Suppressor macrophage treated with lipopolysaccharide for 4 hours (primary cell): ENCODE results near the gene FHDC1.

Source experiments
- DNase-seq: peaks from one replicate; pipeline ENCODE4 v3.0.0-alpha.2; 2020

FHDC1 gene

DNA sequence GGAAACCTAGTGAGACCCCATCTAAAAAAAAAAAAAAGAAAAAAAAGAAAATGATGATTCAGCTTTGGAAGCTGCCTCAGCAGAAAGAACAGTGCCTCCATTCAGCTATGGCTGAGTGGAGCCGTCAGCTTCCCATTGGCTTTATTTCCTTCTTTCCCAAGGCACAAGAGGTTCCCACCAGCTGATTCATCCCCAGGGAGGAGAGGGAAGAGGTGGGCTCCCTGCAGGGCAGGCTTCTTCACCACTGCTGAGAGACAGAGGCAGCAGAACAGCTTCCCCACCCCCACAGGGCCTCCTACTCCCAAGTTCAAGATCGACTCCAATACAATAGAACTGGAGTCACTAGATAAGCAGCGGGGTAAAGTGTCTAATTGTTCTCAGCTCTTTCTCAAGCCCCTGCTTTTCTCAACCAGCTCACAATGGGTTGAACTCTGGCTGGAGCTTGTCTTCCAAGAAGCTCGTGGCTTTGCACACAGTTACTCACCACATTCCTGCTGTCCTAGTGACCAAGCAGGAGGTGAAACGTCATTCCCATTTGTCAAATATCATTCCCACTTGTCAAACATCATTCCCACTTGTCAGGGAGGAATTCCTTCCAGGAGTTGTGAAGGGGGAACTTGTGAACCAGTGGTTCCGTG is 47.8 kb downstream of the FHDC1 start:
- no peak for DNase-seq

GRCh38 chr4:152988721-152989553 is 52.8 kb downstream of the FHDC1 start:
- no peak for DNase-seq

DNA sequence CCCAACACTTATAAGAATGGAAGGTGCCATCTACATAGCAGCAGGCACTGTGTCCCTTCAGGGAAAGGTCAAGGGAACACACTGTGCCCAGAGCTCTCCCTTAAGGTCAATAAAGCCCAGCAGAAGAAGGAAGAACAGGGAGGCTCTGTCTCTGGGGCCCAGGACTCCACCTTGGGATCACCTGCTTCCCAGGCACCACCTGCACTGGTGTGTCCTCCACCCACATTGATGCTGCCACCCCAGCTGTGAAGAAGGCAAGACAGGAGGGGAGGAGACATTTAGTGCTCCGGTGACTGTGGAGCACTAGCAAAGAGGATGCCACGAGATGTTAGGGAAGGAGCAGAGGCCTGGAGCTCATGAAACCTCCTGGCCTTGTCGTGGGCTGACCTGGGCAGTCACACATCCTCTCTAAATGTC is 53.4 kb downstream of the FHDC1 start:
- no peak for DNase-seq

- no peak for DNase-seq
These were observed 54.5 kb downstream of the FHDC1 start for GRCh38 chr4:152990471-152991131.

GRCh38 chr4:152991398-152991797 is 55.3 kb downstream of the FHDC1 start:
- DNase-seq, result no peak

DNA sequence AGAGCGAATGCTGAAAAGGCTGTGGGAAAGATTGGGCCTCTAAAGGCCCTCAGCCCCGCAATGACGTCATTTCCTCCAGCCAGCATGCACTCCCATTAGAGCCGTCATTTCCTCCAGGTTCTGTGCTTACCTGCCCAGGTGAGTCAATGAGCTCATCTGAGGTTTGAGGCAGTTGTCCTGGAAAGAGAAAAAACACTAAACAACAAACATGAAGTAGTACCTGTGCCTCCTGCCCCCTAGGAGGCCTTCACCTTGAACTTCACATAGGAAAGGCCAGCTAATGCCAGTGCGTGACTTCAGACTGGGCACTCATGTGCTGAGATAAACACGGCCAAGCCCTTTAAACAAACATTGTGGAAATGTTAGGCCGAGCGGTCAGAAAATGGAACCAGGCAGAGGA is 55.9 kb downstream of the FHDC1 start:
- DNase-seq, result no peak

GRCh38 chr4:152992466-152992865 is 56.3 kb downstream of the FHDC1 start:
- peak; percentile 22 for DNase-seq

DNA sequence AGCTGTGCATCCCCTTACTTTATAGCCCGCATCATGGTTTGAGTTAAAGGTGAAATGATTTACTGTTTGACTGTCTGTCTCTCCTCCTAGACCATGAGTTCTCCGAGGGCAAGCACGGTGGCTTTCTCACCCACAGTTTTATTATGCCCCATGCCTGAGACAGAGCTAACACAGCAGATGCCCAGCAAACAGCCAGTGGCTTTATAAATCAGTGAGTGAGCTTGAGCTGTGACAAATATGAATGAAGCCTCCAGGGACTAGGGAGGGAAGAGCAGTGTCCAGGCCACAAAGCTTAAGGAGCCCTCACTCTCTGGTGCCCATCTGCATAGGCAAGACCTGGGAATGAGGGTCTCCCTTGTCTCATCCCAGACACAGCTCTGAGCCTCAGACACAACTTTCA is 57.9 kb downstream of the FHDC1 start:
- no peak for DNase-seq

GRCh38 chr4:152996111-152996571 is 60.0 kb downstream of the FHDC1 start:
- DNase-seq, result peak; percentile 9

- DNase-seq, result no peak
These were observed 60.5 kb downstream of the FHDC1 start for GRCh38 chr4:152996672-152997071.

GRCh38 chr4:152997288-152997687 is 61.2 kb downstream of the FHDC1 start:
- DNase-seq, result no peak

DNA sequence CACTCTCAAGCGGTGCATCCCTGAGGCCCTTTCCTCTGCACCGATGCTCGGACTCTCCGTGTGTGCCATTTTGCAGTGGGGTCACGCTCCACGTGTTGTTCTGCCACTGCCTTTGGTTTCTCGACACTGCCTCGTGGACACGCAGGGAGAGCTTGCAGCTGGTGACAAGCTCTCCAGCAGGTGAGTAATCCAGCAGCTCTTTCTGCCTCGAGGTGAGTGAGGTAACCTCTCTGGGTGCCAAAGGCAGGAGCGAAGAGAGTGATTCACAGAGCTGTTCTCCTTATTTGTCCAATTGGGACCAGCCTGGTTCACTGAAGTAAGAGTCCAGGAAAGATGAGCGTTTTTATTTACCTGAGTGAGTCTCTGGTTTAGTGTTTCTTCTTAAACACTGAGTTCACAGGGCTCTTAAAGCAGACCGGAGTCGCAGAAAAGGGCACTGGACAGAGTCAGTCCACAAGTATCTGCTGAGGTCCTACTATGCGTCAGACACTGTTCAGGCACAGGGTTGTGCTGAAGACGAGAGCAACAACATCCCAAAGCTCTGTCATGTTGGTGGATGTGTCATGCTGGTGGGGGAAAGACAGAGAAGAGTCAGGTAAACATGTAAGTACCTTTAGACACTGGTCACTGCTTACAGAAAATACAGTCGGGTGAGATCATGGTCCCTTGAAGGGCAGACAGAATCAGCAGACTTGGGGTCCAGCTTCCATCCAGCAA is 61.8 kb downstream of the FHDC1 start:
- no peak for DNase-seq

DNA sequence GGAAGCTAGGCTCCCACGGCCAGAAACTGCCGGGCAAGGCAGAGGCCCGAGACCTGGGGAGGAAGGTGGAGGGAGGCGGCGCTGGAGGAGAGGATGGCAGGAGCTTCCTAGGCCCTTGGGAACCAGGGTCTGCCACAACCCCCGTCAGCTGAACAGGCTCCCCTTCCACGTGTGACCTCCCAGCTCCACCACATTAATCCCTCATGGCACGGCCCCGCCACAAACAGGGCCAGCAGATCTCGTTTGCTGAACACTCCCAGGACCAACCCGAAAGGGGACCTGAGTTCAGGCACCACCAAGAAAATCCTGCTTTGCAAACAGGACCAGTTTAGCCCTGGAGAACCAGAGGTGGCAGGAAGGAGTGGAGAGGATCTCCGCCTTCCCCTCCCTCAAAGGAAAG is 62.7 kb downstream of the FHDC1 start:
- no peak for DNase-seq

DNA sequence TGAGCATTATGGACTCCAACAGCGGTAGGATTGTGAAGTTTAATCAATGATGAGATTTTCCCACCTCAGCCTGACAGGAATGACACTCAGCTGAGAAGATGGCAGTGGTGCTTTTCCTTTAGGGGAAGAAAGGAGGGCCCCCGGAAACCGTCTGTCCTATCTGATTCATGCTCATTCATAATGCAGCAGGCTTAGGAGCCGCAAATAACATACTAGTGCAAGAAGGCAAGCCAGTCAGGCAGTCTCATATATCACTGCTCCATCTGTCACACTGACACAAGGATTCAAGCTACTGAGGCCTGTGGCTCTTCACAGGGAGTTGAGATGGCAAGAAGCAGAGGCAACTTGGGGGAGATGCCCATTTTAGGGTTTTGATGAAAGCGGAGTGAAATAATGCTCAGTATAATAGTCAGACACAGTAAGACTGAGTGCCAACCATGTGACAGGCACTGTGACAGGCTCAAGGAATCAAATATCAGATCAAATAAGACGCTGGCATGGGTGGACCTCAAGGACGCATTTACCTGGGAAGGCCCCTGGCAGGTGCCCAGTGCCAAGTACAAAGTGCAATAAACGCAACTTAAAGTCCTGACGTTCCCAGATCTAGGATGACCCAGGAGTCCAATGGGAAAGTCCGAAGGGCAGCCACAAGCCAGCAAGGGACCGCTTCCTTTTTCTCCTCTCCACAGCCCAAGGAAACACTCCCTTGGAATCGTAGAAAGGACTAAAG is 63.4 kb downstream of the FHDC1 start:
- no peak for DNase-seq

DNA sequence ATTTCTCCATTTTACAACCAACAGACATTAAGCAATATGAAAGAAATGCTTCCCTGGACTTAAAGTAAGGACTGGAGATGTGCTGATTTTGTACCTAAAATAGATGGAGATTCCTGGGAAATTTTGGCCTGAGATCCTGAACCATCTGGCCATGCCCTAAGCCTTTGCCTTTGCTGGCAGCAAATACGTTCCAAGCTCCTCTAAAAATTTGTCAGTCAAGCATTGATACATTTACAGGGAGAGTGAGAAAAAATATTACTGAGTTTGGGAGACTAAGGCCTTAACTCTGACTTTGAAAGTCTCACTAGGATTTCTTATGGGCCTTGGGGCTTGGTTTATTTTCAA is 63.9 kb downstream of the FHDC1 start:
- DNase-seq, result no peak

DNA sequence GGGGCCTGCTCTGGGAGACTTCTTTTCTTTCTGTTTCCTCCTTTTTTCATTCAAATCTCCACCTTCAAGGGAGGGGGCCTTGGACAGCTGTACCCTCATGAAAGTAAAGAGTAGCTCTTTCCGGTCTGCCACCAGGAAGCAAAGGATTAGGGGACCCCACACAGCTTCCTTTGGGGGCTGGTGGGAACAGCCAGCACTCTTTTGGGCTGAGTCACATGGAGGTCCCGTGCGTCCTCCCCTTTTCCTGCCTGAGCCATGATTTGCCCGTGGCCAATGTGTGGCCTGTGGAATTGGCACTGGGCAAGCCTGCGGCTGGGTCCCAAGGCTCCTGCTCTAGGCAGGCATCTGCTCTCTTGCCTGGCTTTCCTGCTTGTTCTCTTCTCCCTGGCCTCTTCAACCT is 65.5 kb downstream of the FHDC1 start:
- no peak for DNase-seq

- no peak for DNase-seq
These were observed 66.0 kb downstream of the FHDC1 start for GRCh38 chr4:153002110-153002509.

DNA sequence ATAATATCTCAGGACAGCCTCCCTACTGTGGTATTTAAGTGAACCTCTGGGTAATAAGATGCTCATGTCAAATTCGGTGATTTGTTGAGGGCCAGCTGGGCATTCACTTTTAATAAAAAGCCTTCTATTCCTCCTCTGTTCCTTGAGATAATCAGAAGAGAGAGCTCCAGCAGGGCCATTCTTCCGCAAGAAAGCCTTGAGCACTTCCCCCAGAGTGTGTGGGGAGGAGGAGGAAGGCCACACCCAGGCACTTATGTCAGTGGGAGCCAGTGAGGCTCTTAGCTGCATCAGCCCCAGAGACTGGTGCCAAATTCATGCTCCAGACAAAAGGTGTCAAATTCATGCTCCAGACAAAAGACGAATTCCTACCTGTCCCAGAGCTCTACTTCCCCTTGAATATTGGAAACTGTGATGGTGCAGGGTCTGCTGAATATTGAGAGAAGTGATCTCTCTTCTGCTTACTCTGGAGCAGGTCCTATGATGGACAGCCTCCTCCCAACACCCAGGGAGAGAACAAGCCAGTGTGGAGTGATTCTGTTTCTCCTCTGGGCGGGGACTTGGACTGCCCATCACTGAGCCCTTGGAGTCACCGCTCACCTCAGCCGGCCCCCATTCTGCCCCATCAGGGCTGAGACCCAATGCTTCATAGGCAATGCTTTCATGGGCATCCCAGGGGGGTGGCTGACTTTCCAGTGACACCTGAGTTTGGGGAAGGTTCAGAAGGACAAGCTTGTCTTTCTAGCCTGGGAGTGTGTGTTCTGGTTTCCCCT is 68.1 kb downstream of the FHDC1 start:
- DNase-seq, result no peak

- DNase-seq, result no peak
These were observed 69.8 kb downstream of the FHDC1 start for GRCh38 chr4:153005899-153006381.

GRCh38 chr4:153008578-153009199 is 72.6 kb downstream of the FHDC1 start:
- DNase-seq, result no peak

DNA sequence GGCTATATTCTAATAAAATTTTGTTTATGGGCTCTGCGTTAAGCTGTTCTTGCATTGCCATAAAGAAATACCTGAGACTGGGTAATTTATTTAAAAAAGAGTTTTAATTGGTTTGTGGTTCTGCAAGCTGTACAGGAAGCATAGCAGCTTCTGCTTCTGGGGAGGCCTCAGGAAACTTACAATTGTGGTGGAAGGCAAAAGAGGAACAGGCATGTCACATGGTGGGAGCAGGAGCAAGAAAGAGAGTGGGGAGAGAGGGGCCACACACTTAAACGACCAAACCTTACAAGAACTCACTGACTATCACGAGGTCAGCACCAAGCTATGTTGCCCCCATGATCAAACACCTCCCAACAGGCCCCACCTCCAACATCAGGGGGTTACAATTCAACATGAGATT is 74.0 kb downstream of the FHDC1 start:
- no peak for DNase-seq
